Liver (tissue), 9 donors: ENCODE data around the gene LPA. TPM values are rescaled to one million over a fixed set of nuclear protein-coding genes. Genes with fewer than 3 reads are reported as not detected.

Source experiments
- DNase-seq: peaks from one replicate; pipeline ENCODE4 v3.0.0-alpha.2; 2017; ENCODE audit warnings: low spot score
- H3K27ac ChIP-seq, 2 donors: one replicate each; pipeline ENCODE4 v1.7.0; 2013; ENCODE audit warnings: inconsistent platforms in 2 of 2, low read length in 2 of 2, control low read depth in 1 of 2, low read depth in 1 of 2, mild to moderate bottlenecking in 1 of 2
- H3K27me3 ChIP-seq, 4 donors: one replicate each; pipeline versions ENCODE4 v1.6.1 to v1.7.0; 2013; ENCODE audit warnings: low read length in 3 of 4, inconsistent platforms in 1 of 4, mild to moderate bottlenecking in 1 of 4, moderate library complexity in 1 of 4; ENCODE audit not compliant: control insufficient read depth in 4 of 4, insufficient read depth in 4 of 4
- H3K36me3 ChIP-seq, 4 donors: one replicate each; pipeline versions ENCODE4 v1.6.1 to v1.7.0; 2013; ENCODE audit warnings: low read length in 3 of 4, mild to moderate bottlenecking in 3 of 4, low read depth in 1 of 4, moderate library complexity in 1 of 4; ENCODE audit not compliant: control insufficient read depth in 4 of 4, insufficient read depth in 3 of 4
- H3K4me1 ChIP-seq, 4 donors: one replicate each; pipeline versions ENCODE4 v1.6.1 to v1.7.0; 2013; ENCODE audit warnings: low read length in 3 of 4, mild to moderate bottlenecking in 3 of 4, moderate library complexity in 1 of 4; ENCODE audit not compliant: control insufficient read depth in 4 of 4, insufficient read depth in 4 of 4
- H3K4me3 ChIP-seq, 3 donors: one replicate each; pipeline versions ENCODE4 v1.6.1 to v1.7.0; 2013; ENCODE audit warnings: low read length in 3 of 3, control low read depth in 1 of 3, low read depth in 1 of 3, mild to moderate bottlenecking in 1 of 3
- H3K9ac ChIP-seq, 2 donors: one replicate each; pipeline ENCODE4 v1.7.0; 2013; ENCODE audit warnings: low read length in 2 of 2, mild to moderate bottlenecking in 2 of 2, moderate library complexity in 2 of 2, control low read depth in 1 of 2, low read depth in 1 of 2
- H3K9me3 ChIP-seq, 4 donors: one replicate each; pipeline versions ENCODE4 v1.6.1 to v1.7.0; 2013; ENCODE audit warnings: low read length in 3 of 4; ENCODE audit not compliant: control insufficient read depth in 4 of 4
- ATF3 ChIP-seq: IDR thresholded peaks from 2 replicates; pipeline ENCODE4 v1.6.1; 2016; ENCODE audit warnings: antibody characterized with exemption
- CTCF ChIP-seq: fragments of 150-350 bp; IDR thresholded peaks from 2 replicates; pipeline ENCODE4 v1.5.1; 2017; ENCODE audit warnings: improper control_type of control experiment, low read depth, low read length; ENCODE audit not compliant: missing input control
- EGR1 ChIP-seq, 2 donors: IDR thresholded peaks; 2 replicates each; pipeline ENCODE4 v1.6.1; 2016 to 2018; ENCODE audit warnings: antibody characterized with exemption in 2 of 2, low read depth in 2 of 2
- HNF4A ChIP-seq, 2 donors: conservative IDR thresholded peaks; 2 replicates each; pipeline ENCODE4 v1.6.1; 2016; ENCODE audit warnings: antibody characterized with exemption in 2 of 2, mild to moderate bottlenecking in 2 of 2
- HNF4G ChIP-seq: IDR thresholded peaks from 2 replicates; pipeline ENCODE4 v1.6.1; 2016; ENCODE audit warnings: antibody characterized with exemption
- JUND ChIP-seq, 2 donors: IDR thresholded peaks; 2 replicates each; pipeline ENCODE4 v1.6.1; 2016; ENCODE audit warnings: antibody characterized with exemption in 2 of 2
- NR2F2 ChIP-seq: IDR thresholded peaks from 2 replicates; pipeline ENCODE4 v1.6.1; 2016; ENCODE audit warnings: antibody characterized with exemption
- RAD21 ChIP-seq, 2 donors: IDR thresholded peaks; 2 replicates each; pipeline ENCODE4 v1.6.1; 2016; ENCODE audit warnings: antibody characterized with exemption in 2 of 2, mild to moderate bottlenecking in 2 of 2
- REST ChIP-seq: IDR thresholded peaks from 2 replicates; pipeline ENCODE4 v1.6.1; 2016; ENCODE audit warnings: antibody characterized with exemption, mild to moderate bottlenecking
- RXRA ChIP-seq, 2 donors: IDR thresholded peaks; 2 replicates each; pipeline ENCODE4 v1.6.1; 2017 to 2018; ENCODE audit warnings: antibody characterized with exemption in 2 of 2, mild to moderate bottlenecking in 1 of 2
- SP1 ChIP-seq: IDR thresholded peaks from 2 replicates; pipeline ENCODE4 v1.6.1; 2018; ENCODE audit warnings: antibody characterized with exemption, mild to moderate bottlenecking
- TAF1 ChIP-seq: conservative IDR thresholded peaks from 2 replicates; pipeline ENCODE4 v1.6.1; 2016; ENCODE audit warnings: antibody characterized with exemption, mild to moderate bottlenecking
- ZBTB33 ChIP-seq: IDR thresholded peaks from 2 replicates; pipeline ENCODE4 v1.6.1; 2016; ENCODE audit warnings: antibody characterized with exemption
- WGBS: extraction: QIAGEN DNeasy Blood & Tissue Kit; methylation state at CpG from one replicate; pipeline ENCODE4 v1.1.7; 2013; 5-methylcytosine and 5-hydroxymethylcytosine counted together
- polyA plus RNA-seq, 2 donors: library from polyadenylated mRNA; stranded (reverse) in 1 of 2; unstranded in 1 of 2; fragments of 200-250 nt in 1 of 2; fragments of >200 nt in 1 of 2; fragmentation: Nextera tagmentation in 1 of 2; extraction: Ambion mirVana in 1 of 2; gene quantifications; one replicate each; pipeline versions ENCODE4 v1.2.1 to v1.2.3, GENCODE V29; 2013 to 2015
- total RNA-seq, 2 donors: library from RNA; depleted of rRNA; stranded (reverse); fragments of >200 nt; gene quantifications; one replicate each; pipeline ENCODE4 v1.2.3, GENCODE V29; 2014
- donor health status: healthy.
- donor health status: healthy.
- donor health status: healthy.
- donor health status: healthy.
- donor health status: healthy.

The LPA gene
- total and polyA plus RNA-seq, 4 donors = 7.9 to 62.8 (median 23.9) TPM

- peak; percentile 41 for DNase-seq
- no peaks in the 10 kb centered on the region for H3K9me3 ChIP-seq
- peaks cover 5 to 15% (median 11%) of the 10 kb centered on the region in 4 donors for H3K4me1 ChIP-seq
- H3K27ac ChIP-seq = no peak overlapping the region
- 13% methylated on average over 9 of the region's 9 CpGs for WGBS
- TF ChIP-seq CTCF (peak; percentile 71), HNF4A (conservative IDR thresholded peaks at IDR 0.05) (peak; percentile 15), RAD21 (IDR thresholded peaks at IDR 0.05) (peak; percentile 96 to 98), SP1 (no peak), RXRA (IDR thresholded peaks at IDR 0.05) (peak; percentile 30 to 38)
- H3K4me3 ChIP-seq = no peak overlapping the region
- peaks cover 0 to 4% (median 0%) of the 10 kb centered on the region in 4 donors for H3K36me3 ChIP-seq
- no peak overlapping the region for H3K9ac ChIP-seq
- H3K27me3 ChIP-seq = no peaks in the 10 kb centered on the region
These were observed 3.8 kb upstream of the LPA start for GRCh38 chr6:160667639-160668481.

GRCh38 chr6:160662842-160663241 is 1.2 kb downstream of the LPA start:
- DNase-seq = no peak
- peaks cover 6 to 42% (median 30%) of the 10 kb centered on the region in 4 donors for H3K4me1 ChIP-seq
- H3K27ac ChIP-seq = peak overlapping the region; percentile 55 to 64
- H3K9me3 ChIP-seq = no peaks in the 10 kb centered on the region
- H3K27me3 ChIP-seq = no peaks in the 10 kb centered on the region
- peak overlapping the region in 1 of 2 donors; percentile 66 for H3K9ac ChIP-seq
- no peaks in the 10 kb centered on the region for H3K36me3 ChIP-seq
- 41% methylated on average over 2 of the region's 2 CpGs for WGBS
- TF ChIP-seq RXRA (IDR thresholded peaks at IDR 0.05) (no peak), EGR1 (IDR thresholded peaks at IDR 0.05; ENCODE audit: low read depth in 2 of 2) (no peak), JUND (IDR thresholded peaks at IDR 0.05) (no peak), NR2F2 (no peak), ZBTB33 (no peak), HNF4G (no peak), HNF4A (conservative IDR thresholded peaks at IDR 0.05) (no peak), ATF3 (no peak), REST (no peak), TAF1 (no peak)
- peak overlapping the region; percentile 41 to 81 (median 78) for H3K4me3 ChIP-seq
